ENCODE measurements around the gene ZNF682.

Gene ZNF682

DNA sequence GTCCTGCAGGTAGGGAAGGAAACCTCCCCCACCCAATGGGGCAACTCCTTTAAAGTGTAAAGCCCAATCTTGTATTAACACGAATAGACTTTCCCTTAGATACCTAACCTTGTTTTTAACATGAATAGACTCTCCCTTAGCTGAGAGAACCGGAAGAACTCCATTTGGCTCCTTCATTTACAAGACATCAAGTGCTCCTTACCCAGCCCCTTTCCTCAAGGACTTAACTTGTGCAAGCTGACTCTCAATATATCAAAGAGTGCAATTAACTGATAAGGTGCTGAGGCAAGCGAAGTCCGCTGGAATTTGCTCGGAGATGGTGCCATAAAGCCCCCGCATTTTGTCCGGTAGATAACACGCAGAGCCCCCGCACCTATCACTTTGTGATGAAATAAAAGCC is 28.6 kb upstream of the ZNF682 start:
- ChIA-PET CTCF (no interaction called here), POLR2A (no interaction called here)
- Histone ChIP-seq H3K4me1 (ENCODE audit: control insufficient read depth, insufficient read depth, low read length) (no peaks in the 10 kb centered on the region), H3K27ac (ENCODE audit: extremely low read depth, low read depth, low read length) (no peak overlapping the region), H3K36me3 (ENCODE audit: control insufficient read depth in 2 of 2, insufficient read depth in 1 of 2, low read length in 2 of 2) (no peaks in the 10 kb centered on the region), H3K9me3 (ENCODE audit: control insufficient read depth, insufficient read depth, low read depth, low read length) (no peaks in the 10 kb centered on the region), H3K4me3 (ENCODE audit: low read depth, low read length) (no peak overlapping the region)
- TF ChIP-seq, protein P1, sequence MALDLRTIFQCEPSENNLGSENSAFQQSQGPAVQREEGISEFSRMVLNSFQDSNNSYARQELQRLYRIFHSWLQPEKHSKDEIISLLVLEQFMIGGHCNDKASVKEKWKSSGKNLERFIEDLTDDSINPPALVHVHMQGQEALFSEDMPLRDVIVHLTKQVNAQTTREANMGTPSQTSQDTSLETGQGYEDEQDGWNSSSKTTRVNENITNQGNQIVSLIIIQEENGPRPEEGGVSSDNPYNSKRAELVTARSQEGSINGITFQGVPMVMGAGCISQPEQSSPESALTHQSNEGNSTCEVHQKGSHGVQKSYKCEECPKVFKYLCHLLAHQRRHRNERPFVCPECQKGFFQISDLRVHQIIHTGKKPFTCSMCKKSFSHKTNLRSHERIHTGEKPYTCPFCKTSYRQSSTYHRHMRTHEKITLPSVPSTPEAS (tag by site-specific recombination; IDR thresholded peaks at IDR 0.05), result no peak
- no peak for TF ChIP-seq ZNF16 (tag by site-specific recombination; IDR thresholded peaks at IDR 0.05; ENCODE audit: low read depth)
- TF ChIP-seq ZNF837 (tag by site-specific recombination; IDR thresholded peaks at IDR 0.05), result no peak
- TF ChIP-seq ZNF701 (tag by site-specific recombination; IDR thresholded peaks at IDR 0.05), result no peak
- TF ChIP-seq ZNF692 (tag by site-specific recombination; IDR thresholded peaks at IDR 0.05), result no peak
- TF ChIP-seq, protein P2, sequence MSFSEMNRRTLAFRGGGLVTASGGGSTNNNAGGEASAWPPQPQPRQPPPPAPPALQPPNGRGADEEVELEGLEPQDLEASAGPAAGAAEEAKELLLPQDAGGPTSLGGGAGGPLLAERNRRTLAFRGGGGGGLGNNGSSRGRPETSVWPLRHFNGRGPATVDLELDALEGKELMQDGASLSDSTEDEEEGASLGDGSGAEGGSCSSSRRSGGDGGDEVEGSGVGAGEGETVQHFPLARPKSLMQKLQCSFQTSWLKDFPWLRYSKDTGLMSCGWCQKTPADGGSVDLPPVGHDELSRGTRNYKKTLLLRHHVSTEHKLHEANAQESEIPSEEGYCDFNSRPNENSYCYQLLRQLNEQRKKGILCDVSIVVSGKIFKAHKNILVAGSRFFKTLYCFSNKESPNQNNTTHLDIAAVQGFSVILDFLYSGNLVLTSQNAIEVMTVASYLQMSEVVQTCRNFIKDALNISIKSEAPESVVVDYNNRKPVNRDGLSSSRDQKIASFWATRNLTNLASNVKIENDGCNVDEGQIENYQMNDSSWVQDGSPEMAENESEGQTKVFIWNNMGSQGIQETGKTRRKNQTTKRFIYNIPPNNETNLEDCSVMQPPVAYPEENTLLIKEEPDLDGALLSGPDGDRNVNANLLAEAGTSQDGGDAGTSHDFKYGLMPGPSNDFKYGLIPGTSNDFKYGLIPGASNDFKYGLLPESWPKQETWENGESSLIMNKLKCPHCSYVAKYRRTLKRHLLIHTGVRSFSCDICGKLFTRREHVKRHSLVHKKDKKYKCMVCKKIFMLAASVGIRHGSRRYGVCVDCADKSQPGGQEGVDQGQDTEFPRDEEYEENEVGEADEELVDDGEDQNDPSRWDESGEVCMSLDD (tag by site-specific recombination; IDR thresholded peaks at IDR 0.05), result no peak
- TF ChIP-seq OSR2 (tag by site-specific recombination; IDR thresholded peaks at IDR 0.05), result no peak

DNA sequence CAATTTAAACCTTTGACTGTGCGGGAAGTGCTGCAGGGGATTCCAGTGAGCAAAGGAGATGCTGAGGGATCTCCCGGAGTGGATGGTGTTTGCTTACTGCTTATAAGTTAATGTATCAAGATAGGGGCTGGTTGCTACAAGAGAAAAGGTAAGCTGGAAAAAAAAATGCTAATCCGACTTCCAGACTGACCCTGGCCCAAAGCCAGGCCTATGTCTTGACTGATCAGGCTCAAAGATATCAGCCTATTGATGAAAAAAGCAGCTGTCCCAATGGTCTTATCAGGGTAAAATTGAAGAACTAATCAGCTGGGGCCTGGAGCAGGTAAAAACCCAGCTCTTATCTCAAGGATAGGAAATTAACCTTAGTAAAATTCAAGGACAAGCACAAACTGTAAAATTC is 27.6 kb upstream of the ZNF682 start:
- ChIA-PET POLR2A (interaction anchor here (0.6 kb wide), 1 partner anchor 403 kb away, joined by 3 read pairs; the partner anchor contains the start of gene ATP13A1), CTCF (no interaction called here)
- Histone ChIP-seq H3K27ac (ENCODE audit: extremely low read depth, low read depth, low read length) (no peak overlapping the region), H3K9me3 (ENCODE audit: control insufficient read depth, insufficient read depth, low read depth, low read length) (no peaks in the 10 kb centered on the region), H3K4me3 (ENCODE audit: low read depth, low read length) (no peak overlapping the region), H3K4me1 (ENCODE audit: control insufficient read depth, insufficient read depth, low read length) (no peaks in the 10 kb centered on the region), H3K36me3 (ENCODE audit: control insufficient read depth in 2 of 2, insufficient read depth in 1 of 2, low read length in 2 of 2) (no peaks in the 10 kb centered on the region)
- TF ChIP-seq PRDM10 (tag by site-specific recombination; IDR thresholded peaks at IDR 0.05), result no peak
- TF ChIP-seq, protein P3, sequence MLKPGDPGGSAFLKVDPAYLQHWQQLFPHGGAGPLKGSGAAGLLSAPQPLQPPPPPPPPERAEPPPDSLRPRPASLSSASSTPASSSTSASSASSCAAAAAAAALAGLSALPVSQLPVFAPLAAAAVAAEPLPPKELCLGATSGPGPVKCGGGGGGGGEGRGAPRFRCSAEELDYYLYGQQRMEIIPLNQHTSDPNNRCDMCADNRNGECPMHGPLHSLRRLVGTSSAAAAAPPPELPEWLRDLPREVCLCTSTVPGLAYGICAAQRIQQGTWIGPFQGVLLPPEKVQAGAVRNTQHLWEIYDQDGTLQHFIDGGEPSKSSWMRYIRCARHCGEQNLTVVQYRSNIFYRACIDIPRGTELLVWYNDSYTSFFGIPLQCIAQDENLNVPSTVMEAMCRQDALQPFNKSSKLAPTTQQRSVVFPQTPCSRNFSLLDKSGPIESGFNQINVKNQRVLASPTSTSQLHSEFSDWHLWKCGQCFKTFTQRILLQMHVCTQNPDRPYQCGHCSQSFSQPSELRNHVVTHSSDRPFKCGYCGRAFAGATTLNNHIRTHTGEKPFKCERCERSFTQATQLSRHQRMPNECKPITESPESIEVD (tag by site-specific recombination; IDR thresholded peaks at IDR 0.05), result no peak
- TF ChIP-seq SCRT2 (tag by site-specific recombination; IDR thresholded peaks at IDR 0.05), result no peak
- TF ChIP-seq HOXD13 (CRISPR knock-in tag; IDR thresholded peaks at IDR 0.05; ENCODE audit: borderline replicate concordance), result no peak
- no peak for TF ChIP-seq ZNF530 (tag by site-specific recombination; IDR thresholded peaks at IDR 0.05; ENCODE audit: low read depth)
- no peak for TF ChIP-seq ZNF544 (tag by site-specific recombination; IDR thresholded peaks at IDR 0.05)
- no peak for TF ChIP-seq ZNF701 (tag by site-specific recombination; IDR thresholded peaks at IDR 0.05)
- TF ChIP-seq ZFP41 (tag by site-specific recombination; IDR thresholded peaks at IDR 0.05; ENCODE audit: borderline replicate concordance), result no peak
- no peak for TF ChIP-seq ZSCAN16 (tag by site-specific recombination; IDR thresholded peaks at IDR 0.05)
- TF ChIP-seq ZSCAN30 (tag by site-specific recombination; IDR thresholded peaks at IDR 0.05), result no peak
- TF ChIP-seq IKZF3 (tag by site-specific recombination; IDR thresholded peaks at IDR 0.05), result no peak
- TF ChIP-seq, protein P4, sequence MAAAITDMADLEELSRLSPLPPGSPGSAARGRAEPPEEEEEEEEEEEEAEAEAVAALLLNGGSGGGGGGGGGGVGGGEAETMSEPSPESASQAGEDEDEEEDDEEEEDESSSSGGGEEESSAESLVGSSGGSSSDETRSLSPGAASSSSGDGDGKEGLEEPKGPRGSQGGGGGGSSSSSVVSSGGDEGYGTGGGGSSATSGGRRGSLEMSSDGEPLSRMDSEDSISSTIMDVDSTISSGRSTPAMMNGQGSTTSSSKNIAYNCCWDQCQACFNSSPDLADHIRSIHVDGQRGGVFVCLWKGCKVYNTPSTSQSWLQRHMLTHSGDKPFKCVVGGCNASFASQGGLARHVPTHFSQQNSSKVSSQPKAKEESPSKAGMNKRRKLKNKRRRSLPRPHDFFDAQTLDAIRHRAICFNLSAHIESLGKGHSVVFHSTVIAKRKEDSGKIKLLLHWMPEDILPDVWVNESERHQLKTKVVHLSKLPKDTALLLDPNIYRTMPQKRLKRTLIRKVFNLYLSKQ (tag by site-specific recombination; IDR thresholded peaks at IDR 0.05; ENCODE audit: borderline replicate concordance), result no peak
- TF ChIP-seq, protein P5, sequence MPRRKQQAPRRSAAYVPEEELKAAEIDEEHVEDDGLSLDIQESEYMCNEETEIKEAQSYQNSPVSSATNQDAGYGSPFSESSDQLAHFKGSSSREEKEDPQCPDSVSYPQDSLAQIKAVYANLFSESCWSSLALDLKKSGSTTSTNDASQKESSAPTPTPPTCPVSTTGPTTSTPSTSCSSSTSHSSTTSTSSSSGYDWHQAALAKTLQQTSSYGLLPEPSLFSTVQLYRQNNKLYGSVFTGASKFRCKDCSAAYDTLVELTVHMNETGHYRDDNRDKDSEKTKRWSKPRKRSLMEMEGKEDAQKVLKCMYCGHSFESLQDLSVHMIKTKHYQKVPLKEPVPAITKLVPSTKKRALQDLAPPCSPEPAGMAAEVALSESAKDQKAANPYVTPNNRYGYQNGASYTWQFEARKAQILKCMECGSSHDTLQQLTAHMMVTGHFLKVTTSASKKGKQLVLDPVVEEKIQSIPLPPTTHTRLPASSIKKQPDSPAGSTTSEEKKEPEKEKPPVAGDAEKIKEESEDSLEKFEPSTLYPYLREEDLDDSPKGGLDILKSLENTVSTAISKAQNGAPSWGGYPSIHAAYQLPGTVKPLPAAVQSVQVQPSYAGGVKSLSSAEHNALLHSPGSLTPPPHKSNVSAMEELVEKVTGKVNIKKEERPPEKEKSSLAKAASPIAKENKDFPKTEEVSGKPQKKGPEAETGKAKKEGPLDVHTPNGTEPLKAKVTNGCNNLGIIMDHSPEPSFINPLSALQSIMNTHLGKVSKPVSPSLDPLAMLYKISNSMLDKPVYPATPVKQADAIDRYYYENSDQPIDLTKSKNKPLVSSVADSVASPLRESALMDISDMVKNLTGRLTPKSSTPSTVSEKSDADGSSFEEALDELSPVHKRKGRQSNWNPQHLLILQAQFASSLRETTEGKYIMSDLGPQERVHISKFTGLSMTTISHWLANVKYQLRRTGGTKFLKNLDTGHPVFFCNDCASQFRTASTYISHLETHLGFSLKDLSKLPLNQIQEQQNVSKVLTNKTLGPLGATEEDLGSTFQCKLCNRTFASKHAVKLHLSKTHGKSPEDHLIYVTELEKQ (tag by site-specific recombination; IDR thresholded peaks at IDR 0.05; ENCODE audit: borderline replicate concordance), result no peak
